Measurements from ENCODE around the gene PROZ. TPM values are rescaled to one million over a fixed set of nuclear protein-coding genes. Genes with fewer than 3 reads are reported as not detected.

Gene PROZ
- total and polyA plus RNA-seq, 4 donors, result not detected

DNA sequence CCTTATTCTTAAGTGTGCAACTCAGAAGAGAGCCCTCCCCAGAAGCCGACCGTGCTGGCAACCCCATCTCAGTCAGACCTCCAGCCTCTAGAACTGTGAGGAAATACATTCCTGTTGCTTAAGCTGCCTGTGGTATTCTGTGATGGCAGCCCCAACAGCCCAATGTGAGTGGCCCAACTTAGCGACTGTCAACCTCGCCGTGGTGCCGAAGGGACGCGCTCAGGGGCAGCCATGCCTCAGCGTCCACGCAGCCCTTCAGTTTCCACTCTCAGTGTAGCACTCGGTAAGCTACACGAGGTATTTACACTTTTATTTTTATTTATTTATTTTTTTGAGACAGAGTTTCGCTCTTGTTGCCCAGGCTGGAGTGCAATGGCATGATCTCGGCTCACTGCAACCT is 18.4 kb downstream of the PROZ start:
- H3K4me1 ChIP-seq (ENCODE audit: control insufficient read depth in 5 of 5, insufficient read depth in 5 of 5, low read length in 5 of 5), result peaks cover 0 to 4% (median 0%) of the 10 kb centered on the region in 5 donors
- H3K9ac ChIP-seq (ENCODE audit: insufficient read depth in 1 of 2, low read length in 2 of 2), result no peak overlapping the region
- WGBS, 2 donors, result 93 to 97% methylated on average over 14 of the region's 14 CpGs
- H3K4me3 ChIP-seq, result no peak overlapping the region
- H3K27ac ChIP-seq (ENCODE audit: low read depth in 1 of 2, low read length in 1 of 2), result no peak overlapping the region
- H3K36me3 ChIP-seq (ENCODE audit: control insufficient read depth in 4 of 4, insufficient read depth in 4 of 4, low read length in 4 of 4), result peaks cover 9 to 53% (median 39%) of the 10 kb centered on the region in 4 donors
- H3K9me3 ChIP-seq (ENCODE audit: control insufficient read depth in 4 of 4, insufficient read depth in 3 of 4, low read length in 3 of 4), result no peaks in the 10 kb centered on the region
- no peak for DNase-seq
- ATAC-seq (ENCODE audit: insufficient read depth, low FRiP score), result no peak
- H3K27me3 ChIP-seq (ENCODE audit: control insufficient read depth in 3 of 3, insufficient read depth in 3 of 3, low read length in 2 of 3), result no peaks in the 10 kb centered on the region
- TF ChIP-seq, protein P1, sequence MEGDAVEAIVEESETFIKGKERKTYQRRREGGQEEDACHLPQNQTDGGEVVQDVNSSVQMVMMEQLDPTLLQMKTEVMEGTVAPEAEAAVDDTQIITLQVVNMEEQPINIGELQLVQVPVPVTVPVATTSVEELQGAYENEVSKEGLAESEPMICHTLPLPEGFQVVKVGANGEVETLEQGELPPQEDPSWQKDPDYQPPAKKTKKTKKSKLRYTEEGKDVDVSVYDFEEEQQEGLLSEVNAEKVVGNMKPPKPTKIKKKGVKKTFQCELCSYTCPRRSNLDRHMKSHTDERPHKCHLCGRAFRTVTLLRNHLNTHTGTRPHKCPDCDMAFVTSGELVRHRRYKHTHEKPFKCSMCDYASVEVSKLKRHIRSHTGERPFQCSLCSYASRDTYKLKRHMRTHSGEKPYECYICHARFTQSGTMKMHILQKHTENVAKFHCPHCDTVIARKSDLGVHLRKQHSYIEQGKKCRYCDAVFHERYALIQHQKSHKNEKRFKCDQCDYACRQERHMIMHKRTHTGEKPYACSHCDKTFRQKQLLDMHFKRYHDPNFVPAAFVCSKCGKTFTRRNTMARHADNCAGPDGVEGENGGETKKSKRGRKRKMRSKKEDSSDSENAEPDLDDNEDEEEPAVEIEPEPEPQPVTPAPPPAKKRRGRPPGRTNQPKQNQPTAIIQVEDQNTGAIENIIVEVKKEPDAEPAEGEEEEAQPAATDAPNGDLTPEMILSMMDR (IDR thresholded peaks at IDR 0.05; ENCODE audit: control extremely low read depth, extremely low read depth), result no peak

DNA sequence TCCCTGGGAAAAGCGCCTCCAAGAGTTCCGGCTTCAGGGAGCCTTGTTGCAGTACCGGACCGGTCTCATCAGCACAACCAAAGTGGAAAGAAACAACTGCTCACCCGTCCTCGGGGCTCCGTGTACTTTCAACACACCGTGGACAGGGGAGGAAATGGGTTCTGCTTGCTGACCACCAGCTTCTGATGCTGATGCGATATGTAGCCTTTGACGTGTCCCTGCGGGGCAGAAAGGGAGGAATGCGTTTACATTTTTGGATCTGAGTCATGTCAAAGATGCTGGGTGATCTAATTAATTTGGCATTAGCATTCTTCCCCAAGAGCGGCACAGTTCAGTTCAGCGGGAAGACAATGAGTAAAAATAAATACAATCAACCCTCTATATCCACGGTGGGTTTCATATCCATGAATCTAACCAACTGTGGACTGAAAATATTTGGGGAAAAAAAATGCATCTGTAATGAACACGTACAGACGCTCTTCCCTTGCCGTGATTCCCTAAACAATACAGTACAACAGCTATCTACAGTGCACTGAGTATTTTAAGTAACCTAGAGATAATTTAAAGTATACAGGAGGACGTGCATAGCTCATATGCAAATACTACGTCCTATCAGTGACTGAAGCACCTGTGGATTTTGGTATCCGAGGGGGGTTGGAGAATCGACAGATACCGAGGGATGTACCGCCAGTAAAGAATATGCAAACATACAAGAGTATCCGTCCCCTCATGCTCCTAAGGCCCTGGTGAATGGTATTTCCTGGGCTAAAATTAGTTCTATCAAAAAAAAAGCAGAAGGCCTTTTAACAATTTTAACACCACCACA is 19.8 kb downstream of the PROZ start:
- ATAC-seq (ENCODE audit: insufficient read depth, low FRiP score), result no peak
- H3K4me1 ChIP-seq (ENCODE audit: control insufficient read depth in 5 of 5, insufficient read depth in 5 of 5, low read length in 5 of 5), result peaks cover 0 to 4% (median 0%) of the 10 kb centered on the region in 5 donors
- H3K9me3 ChIP-seq (ENCODE audit: control insufficient read depth in 4 of 4, insufficient read depth in 3 of 4, low read length in 3 of 4), result no peaks in the 10 kb centered on the region
- no peak overlapping the region for H3K9ac ChIP-seq (ENCODE audit: insufficient read depth in 1 of 2, low read length in 2 of 2)
- TF ChIP-seq, protein P1 (IDR thresholded peaks at IDR 0.05; ENCODE audit: control extremely low read depth, extremely low read depth), result no peak
- no peaks in the 10 kb centered on the region for H3K27me3 ChIP-seq (ENCODE audit: control insufficient read depth in 3 of 3, insufficient read depth in 3 of 3, low read length in 2 of 3)
- peaks cover 6 to 58% (median 39%) of the 10 kb centered on the region in 4 donors for H3K36me3 ChIP-seq (ENCODE audit: control insufficient read depth in 4 of 4, insufficient read depth in 4 of 4, low read length in 4 of 4)
- DNase-seq, result no peak
- peak overlapping the region in 1 of 2 donors; percentile 59 for H3K27ac ChIP-seq (ENCODE audit: low read depth in 1 of 2, low read length in 1 of 2)
- WGBS, 2 donors, result 84 to 87% methylated on average over 25 of the region's 25 CpGs
- no peak overlapping the region for H3K4me3 ChIP-seq

DNA sequence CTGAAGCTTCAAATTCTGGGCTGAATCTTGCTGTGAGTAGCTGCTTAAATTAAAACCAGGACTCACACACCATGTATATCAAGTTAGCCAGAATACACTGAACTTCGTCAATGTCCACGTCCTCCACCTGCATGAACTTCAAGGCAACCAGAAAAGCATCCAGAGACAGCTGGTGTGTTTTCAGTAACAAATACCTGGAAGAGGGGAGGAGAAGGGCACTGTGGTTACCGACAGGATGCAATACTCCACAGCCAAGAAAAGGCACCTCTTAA is 20.4 kb downstream of the PROZ start:
- Histone ChIP-seq H3K27me3 (ENCODE audit: control insufficient read depth in 3 of 3, insufficient read depth in 3 of 3, low read length in 2 of 3) (no peaks in the 10 kb centered on the region), H3K36me3 (ENCODE audit: control insufficient read depth in 4 of 4, insufficient read depth in 4 of 4, low read length in 4 of 4) (peaks cover 11 to 58% (median 40%) of the 10 kb centered on the region in 4 donors), H3K9me3 (ENCODE audit: control insufficient read depth in 4 of 4, insufficient read depth in 3 of 4, low read length in 3 of 4) (no peaks in the 10 kb centered on the region), H3K9ac (ENCODE audit: insufficient read depth in 1 of 2, low read length in 2 of 2) (no peak overlapping the region), H3K4me1 (ENCODE audit: control insufficient read depth in 5 of 5, insufficient read depth in 5 of 5, low read length in 5 of 5) (peaks cover 0 to 4% (median 0%) of the 10 kb centered on the region in 5 donors), H3K4me3 (no peak overlapping the region), H3K27ac (ENCODE audit: low read depth in 1 of 2, low read length in 1 of 2) (peak overlapping the region in 1 of 2 donors; percentile 59)
- DNase-seq (no peak), ATAC-seq (ENCODE audit: insufficient read depth, low FRiP score) (no peak)
- 75 to 81% methylated on average over 3 of the region's 3 CpGs for WGBS, 2 donors
- TF ChIP-seq, protein P1 (IDR thresholded peaks at IDR 0.05; ENCODE audit: control extremely low read depth, extremely low read depth), result no peak

Data from lung (tissue), 12 donors.